Activated CD4-positive, alpha-beta T cell treated with anti-CD3 and anti-CD28 coated beads for 1 hour (primary cell): ENCODE results near the gene PIGZ.

Experiments
- DNase-seq: peaks from one replicate; pipeline ENCODE4 v3.0.0-alpha.2; 2020

The PIGZ gene

GRCh38 chr3:196981657-196982056 is 13.0 kb upstream of the PIGZ start:
- no peak for DNase-seq

- DNase-seq = no peak
These were observed 10.9 kb upstream of the PIGZ start for GRCh38 chr3:196979545-196979944.

DNA sequence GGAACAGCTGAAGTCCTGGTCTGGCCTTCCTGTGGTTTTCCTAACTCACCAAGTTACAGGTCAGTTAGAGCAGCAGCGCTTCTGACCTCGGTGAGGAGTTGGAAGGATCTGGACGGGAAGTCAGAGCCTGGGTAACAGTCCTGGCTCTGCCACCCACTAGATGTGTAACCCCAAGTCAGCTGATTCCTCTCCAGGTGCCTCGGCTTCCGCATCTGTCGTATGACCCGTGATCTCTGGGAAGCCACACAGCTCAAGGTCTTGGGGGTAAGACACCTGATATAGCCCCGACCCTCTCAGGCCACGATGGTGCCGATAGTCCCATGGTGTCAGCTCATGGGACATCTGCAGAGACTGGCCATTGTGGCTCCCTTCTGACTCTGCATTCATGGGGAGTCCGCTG is 8.3 kb upstream of the PIGZ start:
- no peak for DNase-seq

- DNase-seq = no peak
These were observed 6.7 kb upstream of the PIGZ start for GRCh38 chr3:196975349-196975748.

GRCh38 chr3:196974661-196975060 is 6.0 kb upstream of the PIGZ start:
- DNase-seq = no peak

DNA sequence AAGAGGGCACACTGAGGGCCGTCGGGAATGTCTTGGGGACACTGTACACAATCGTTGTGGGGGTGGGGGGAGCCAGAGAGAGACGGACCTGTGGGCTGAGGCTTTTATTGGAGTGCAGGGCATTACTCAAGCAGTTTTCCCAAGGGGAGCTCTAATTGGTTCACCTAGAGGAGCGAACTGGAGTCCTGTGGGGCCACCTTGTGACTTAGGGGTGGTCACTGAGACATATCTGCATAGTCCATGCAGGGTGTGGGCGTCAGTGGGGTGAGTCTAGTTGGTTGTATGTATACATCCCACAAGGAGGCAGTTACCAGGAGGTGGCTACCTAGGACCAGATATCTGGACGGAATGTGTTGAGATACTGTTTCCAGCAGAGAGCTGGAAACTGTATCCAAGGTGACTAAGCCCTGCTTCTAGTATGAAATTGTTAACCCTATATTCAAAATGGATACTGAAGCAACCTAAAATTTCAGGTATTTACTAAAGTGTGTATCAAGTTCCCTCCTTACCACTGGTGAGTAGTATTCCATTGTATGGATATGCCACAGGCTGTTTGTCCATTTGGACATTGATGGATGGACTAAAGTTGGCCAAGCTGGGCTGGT is 2.6 kb upstream of the PIGZ start:
- no peak for DNase-seq

GRCh38 chr3:196970547-196971093 is 2.0 kb upstream of the PIGZ start:
- DNase-seq = no peak

DNA sequence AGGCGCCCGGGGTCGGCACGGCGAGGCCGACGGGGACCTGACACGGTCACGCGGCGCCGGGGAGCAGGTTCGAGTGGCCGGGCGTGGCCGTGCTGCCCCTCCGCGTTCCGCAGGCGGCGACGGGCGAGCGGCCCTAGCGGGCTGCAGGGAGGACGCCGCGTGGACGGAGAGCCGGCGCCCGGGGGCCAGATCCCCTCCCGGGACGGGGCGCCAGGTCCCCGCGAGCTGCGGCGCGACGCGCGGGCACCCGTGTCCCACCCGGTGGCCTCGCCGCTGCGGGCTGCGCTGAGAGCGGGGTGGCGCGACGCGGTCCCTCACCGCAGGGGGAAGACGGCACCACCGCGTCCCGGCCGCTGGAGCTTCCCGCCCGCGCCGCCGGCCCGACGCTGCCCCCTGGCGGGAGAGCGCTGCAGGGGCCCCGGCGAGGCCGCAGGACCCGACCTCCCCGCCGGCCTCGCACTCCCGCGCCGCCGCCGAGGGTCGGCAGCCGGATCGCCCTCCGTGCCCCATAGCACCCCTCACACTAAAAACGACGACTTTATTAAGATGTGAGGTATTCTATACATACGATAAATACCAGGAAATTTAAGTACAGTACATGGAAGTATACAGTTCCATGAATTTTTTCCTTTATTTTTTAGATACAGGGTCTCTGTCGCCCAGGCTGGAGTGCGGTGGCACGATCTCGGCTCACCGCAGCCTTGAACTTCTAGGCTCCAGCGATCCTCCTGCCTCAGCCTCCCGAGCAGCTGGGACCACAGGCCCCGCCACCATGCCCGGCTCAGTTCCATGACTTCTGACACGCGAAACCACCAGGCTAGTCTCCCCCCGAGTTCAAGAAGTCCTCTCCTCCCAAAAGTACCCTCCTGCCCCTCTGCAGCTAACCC is 1.3 kb upstream of the PIGZ start:
- DNase-seq = peak; percentile 57

DNA sequence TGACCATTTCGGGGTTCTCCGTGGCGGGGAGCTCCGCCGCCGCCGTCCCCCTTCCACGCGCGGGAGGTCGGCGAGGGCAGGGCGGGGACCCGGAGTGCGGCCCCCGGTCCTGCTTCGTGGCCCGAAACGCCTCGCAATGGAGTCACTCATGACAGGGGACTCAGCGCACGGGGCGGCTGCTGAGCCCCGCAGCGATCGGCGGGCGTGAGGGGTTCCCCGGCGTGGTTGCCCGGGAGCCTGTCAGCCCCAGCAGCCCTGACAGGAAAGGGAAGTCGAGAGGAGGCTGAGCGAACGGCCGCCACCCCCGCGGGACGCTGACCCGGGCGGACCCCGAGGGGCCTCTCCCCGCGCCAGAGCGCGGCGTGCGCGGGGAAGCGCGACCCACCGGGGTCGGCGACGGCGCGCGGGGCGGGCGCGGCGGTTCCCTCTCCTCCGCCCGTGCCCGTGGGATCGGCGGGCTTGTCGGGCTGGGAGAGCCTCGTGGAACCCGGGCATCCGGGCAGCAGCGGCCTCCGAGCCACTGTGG is 564 bp upstream of the PIGZ start:
- DNase-seq = no peak

- no peak for DNase-seq
These were observed 1.0 kb downstream of the PIGZ start for GRCh38 chr3:196967412-196968232.

DNA sequence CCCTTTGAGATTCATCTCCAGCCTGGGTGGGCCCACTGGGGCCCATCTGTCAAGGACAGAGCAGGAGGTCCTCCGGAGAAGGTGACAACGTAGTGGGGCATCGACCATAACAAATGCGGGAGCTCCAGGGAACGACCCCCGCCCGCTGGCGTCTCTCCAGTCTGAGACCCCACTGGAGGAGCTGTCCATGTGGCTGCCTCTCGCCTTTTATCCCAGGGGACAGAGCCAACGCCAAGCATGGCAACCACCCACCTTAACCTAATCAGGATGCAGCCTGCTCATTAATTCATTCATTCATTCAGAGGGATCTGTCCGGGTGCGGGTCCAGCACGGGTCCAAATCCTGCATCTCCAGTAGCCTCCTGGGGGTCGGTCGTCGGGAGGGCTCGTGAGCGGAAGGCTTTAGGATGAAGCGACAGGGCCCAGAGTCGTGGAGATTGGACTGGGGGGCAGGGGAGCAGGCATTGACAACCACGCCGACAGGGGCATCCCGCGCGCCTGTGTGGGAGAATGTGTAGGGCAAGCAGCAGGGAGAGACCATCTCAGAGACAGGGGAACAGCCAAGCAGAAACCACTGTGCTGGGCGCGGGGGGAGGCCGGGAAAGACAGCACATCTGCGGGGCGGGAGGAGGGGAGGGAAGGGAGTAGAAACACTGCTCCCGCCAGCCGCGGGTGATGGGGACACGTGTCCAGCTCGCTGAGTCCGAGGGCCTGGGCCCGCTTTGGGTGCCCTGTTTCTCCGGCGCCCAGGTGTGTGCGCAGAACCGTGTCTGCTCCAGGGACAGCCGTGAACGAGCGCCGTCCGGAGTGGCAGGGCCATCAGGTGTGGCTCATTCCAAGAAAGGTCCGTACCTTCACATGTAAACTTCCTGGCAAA is 1.9 kb downstream of the PIGZ start:
- no peak for DNase-seq

DNA sequence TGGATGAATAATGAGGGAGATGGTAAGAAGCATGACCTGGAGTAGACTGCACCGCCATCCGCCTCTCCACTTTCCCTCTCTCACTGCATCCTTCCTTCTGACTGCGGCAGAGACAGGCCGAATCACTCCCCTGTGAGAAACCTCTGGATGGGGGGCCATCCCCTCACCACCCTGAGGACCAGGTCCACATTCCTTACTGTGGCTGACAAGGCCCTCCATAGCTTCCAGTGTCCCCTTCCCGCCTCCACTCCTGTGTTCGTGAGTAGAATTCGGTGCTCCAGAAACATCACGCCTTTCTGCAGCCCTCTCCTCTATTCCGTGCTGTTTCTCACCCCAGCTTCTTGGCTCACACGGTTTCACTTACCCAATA is 2.8 kb downstream of the PIGZ start:
- DNase-seq = no peak

- DNase-seq = no peak
These were observed 3.4 kb downstream of the PIGZ start for GRCh38 chr3:196965112-196965803.

- DNase-seq = no peak
These were observed 5.0 kb downstream of the PIGZ start for GRCh38 chr3:196963631-196963953.

- no peak for DNase-seq
These were observed 5.6 kb downstream of the PIGZ start for GRCh38 chr3:196962930-196963630.

GRCh38 chr3:196962108-196962929 is 6.3 kb downstream of the PIGZ start:
- DNase-seq = no peak

- DNase-seq = no peak
These were observed 13.8 kb downstream of the PIGZ start for GRCh38 chr3:196954832-196955231.

GRCh38 chr3:196951371-196951770 is 17.3 kb downstream of the PIGZ start:
- no peak for DNase-seq

DNA sequence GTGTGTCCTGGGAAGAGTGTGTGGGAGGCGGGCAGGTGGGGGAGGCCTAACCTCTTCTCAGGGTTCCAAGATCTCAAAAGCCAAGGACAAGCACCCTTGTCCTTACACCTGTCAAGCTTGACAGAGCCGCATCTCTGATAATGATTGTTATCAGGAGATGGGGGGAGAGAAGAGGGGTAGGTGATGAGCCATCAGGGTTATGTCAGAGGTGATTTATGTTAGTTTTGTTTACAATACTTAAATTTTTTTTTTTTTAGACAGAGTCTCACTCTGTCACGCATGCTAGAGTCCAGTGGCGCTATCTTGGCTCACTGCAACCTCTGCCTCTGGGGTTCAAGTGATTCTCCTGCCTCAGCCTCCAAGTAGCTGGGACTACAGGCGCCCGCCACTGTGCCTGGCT is 18.9 kb downstream of the PIGZ start:
- no peak for DNase-seq

DNA sequence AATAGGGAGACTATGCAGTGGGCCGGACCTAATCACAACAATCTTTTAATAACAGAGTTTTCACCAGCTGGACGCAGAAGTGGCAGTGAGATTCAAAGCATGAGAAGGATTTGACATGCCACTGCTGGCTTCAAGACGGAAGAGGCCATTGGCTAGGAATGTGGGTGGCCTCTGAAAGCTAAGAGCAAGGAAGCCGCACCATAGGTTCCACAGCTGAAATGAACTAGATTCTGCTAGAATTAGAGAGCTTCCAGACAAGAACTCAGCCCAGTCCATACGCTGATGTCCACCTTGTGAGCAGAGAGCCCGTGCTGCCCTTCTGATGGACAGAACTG is 19.4 kb downstream of the PIGZ start:
- no peak for DNase-seq
